ENCODE measurements around the gene RCOR1.

DNA sequence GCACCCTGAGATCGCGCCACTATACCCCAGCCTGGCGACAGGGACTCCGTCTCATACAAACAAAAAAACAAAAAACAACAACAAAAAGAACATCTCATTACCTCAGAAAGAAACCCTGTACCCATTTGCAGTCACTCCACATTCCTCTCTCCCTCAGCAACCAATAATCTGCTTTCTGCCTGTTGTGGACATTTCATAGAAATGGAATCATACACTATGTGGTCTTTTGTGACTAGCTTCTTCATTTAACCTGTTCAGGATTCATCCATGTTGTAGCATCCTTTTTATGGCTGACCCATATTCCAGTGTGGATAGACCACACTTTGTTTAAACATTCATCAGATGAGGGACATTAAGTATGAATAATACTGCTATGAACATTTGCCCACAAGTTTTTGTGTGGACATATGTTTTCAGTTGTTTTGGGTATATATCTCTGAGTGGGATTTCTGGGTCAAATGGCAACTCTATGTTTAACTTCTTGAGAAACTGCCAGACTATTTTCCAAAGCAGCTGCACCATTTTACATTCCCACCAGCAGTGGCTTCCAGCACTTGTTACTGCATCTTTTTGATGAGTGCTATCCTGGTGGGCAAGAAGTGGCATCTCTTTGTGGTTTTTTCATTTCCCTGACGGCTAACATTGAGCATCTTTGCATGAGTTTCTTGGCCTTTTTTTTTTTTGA lies 5.9 kb upstream of the RCOR1 start:
- TF ChIP-seq CTCF (IDR thresholded peaks at IDR 0.05) (no peak), EP300 (IDR thresholded peaks at IDR 0.05) (no peak)

Measured in ovary (tissue), 3 donors.